OCI-LY3 (cell line): ENCODE data around the gene CNTN5.

Experiments used
- H2AFZ ChIP-seq: fragments of 200-600, 300-600 bp; shearing (Covaris generic); 2 replicates; pipeline ENCODE4 v1.6.0; 2014; ENCODE audit warnings: antibody characterized with exemption, low read depth, low read length
- H3K27ac ChIP-seq: fragments of 200-600, 300-600 bp; sonication (generic); 2 replicates; pipeline ENCODE4 v1.5.1; 2014; ENCODE audit warnings: mild to moderate bottlenecking, low read length, moderate library complexity, mixed read lengths
- H3K27me3 ChIP-seq: fragments of 200-600, 300-600 bp; sonication (generic); 2 replicates; pipeline ENCODE4 v1.6.1; 2014; ENCODE audit warnings: low read depth, low read length, mixed read lengths
- H3K36me3 ChIP-seq: fragments of 200-600, 300-600 bp; sonication (generic); replicated peaks from 2 replicates; pipeline ENCODE3; 2014; ENCODE audit warnings: low read depth, low read length, mixed read lengths
- H3K4me1 ChIP-seq: fragments of 300-600, 200-600 bp; sonication (generic); 2 replicates; pipeline ENCODE4 v1.6.1; 2014; ENCODE audit warnings: low read length, mixed read lengths
- H3K4me2 ChIP-seq: fragments of 200-600, 300-600 bp; sonication (generic); 2 replicates; pipeline ENCODE4 v1.6.1; 2014; ENCODE audit warnings: low read length, mixed read lengths
- H3K4me3 ChIP-seq: fragments of 300-600, 200-600 bp; sonication (generic); 2 replicates; pipeline ENCODE4 v1.5.1; 2014; ENCODE audit warnings: antibody characterized with exemption, mild to moderate bottlenecking, low read length, moderate library complexity
- H3K79me2 ChIP-seq: fragments of 300-600, 200-600 bp; shearing (Covaris generic); 2 replicates; pipeline ENCODE4 v1.6.1; 2014; ENCODE audit warnings: mild to moderate bottlenecking, low read length, mixed read lengths
- H3K9ac ChIP-seq: fragments of 300-600, 200-600 bp; shearing (Covaris generic); 2 replicates; pipeline ENCODE4 v1.6.0; 2014; ENCODE audit warnings: mild to moderate bottlenecking, low read length, moderate library complexity
- H3K9me3 ChIP-seq: fragments of 200-600, 300-600 bp; shearing (Covaris generic); 2 replicates; pipeline ENCODE4 v1.6.1; 2014; ENCODE audit warnings: low read length, mixed read lengths; ENCODE audit not compliant: insufficient read depth
- H4K20me1 ChIP-seq: fragments of 200-600, 300-600 bp; sonication (generic); 2 replicates; pipeline ENCODE4 v1.6.1; 2016; ENCODE audit warnings: low read length, mixed read lengths; ENCODE audit not compliant: insufficient read depth
- EZH2phosphoT487 ChIP-seq: fragments of 200-600 bp; shearing (Covaris generic); IDR thresholded peaks from 2 replicates; pipeline ENCODE4 v1.6.1; 2018; ENCODE audit warnings: antibody characterized with exemption, mixed run types, low read depth
- TF ChIP-seq, protein P1 (sequence below): fragments of 200-600, 300-600 bp; sonication (generic); IDR thresholded peaks from 2 replicates; pipeline ENCODE4 v1.5.1; 2014; ENCODE audit warnings: antibody characterized with exemption, low read length, low read depth

The CNTN5 gene

DNA sequence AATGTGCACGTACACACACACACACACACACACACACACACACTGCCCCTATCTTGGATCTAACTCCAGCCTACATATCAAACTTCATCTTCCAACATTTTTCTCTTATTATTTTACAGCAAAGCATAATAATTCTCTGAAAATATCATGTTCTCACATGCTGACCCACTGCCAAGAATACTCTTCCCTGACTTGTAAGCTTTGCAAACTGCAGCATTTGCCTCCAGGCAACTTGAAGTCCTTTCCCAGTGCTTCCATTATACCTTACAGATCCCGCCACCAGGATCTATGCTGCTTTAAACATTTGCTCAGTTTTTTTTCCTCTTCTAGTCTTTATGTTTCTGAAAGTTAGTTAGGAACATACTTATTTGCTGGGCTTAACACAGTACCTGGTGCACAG is 1183.0 kb downstream of the CNTN5 start:
- H4K20me1 ChIP-seq = no peaks in the 10 kb centered on the region
- H3K4me3 ChIP-seq = no peak overlapping the region
- no peaks in the 10 kb centered on the region for H3K79me2 ChIP-seq
- no peaks in the 10 kb centered on the region for H3K4me1 ChIP-seq
- no peak overlapping the region for H3K9ac ChIP-seq
- TF ChIP-seq, protein P1, sequence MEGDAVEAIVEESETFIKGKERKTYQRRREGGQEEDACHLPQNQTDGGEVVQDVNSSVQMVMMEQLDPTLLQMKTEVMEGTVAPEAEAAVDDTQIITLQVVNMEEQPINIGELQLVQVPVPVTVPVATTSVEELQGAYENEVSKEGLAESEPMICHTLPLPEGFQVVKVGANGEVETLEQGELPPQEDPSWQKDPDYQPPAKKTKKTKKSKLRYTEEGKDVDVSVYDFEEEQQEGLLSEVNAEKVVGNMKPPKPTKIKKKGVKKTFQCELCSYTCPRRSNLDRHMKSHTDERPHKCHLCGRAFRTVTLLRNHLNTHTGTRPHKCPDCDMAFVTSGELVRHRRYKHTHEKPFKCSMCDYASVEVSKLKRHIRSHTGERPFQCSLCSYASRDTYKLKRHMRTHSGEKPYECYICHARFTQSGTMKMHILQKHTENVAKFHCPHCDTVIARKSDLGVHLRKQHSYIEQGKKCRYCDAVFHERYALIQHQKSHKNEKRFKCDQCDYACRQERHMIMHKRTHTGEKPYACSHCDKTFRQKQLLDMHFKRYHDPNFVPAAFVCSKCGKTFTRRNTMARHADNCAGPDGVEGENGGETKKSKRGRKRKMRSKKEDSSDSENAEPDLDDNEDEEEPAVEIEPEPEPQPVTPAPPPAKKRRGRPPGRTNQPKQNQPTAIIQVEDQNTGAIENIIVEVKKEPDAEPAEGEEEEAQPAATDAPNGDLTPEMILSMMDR = no peak
- TF ChIP-seq EZH2phosphoT487 = no peak
- H2AFZ ChIP-seq = no peak overlapping the region
- H3K9me3 ChIP-seq = no peaks in the 10 kb centered on the region
- no peaks in the 10 kb centered on the region for H3K36me3 ChIP-seq
- no peaks in the 10 kb centered on the region for H3K27me3 ChIP-seq
- no peak overlapping the region for H3K4me2 ChIP-seq
- no peak overlapping the region for H3K27ac ChIP-seq

DNA sequence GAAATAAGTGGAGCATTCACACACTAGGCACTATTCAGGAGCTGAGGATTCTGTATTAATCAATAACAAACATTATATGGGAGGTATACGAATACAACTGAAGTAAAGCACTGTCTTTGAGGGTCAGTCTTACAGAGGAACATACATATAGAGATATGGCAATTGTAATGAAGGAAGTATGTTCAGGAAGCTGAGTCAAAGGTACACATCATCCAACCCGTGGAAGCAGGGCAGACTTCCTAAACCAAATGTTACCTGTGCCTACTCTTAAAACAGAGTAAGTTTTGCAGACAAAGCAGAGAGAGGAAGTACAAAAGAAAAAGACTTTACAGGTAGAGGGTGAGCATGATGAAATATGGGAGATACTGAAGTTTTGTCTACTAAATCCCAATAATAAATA is 1185.2 kb downstream of the CNTN5 start:
- H3K4me1 ChIP-seq = no peaks in the 10 kb centered on the region
- no peak overlapping the region for H3K4me3 ChIP-seq
- H3K79me2 ChIP-seq = no peaks in the 10 kb centered on the region
- no peaks in the 10 kb centered on the region for H3K9me3 ChIP-seq
- H3K9ac ChIP-seq = no peak overlapping the region
- H2AFZ ChIP-seq = no peak overlapping the region
- TF ChIP-seq, protein P1 = no peak
- no peak for TF ChIP-seq EZH2phosphoT487
- no peak overlapping the region for H3K27ac ChIP-seq
- no peaks in the 10 kb centered on the region for H4K20me1 ChIP-seq
- no peaks in the 10 kb centered on the region for H3K36me3 ChIP-seq
- H3K27me3 ChIP-seq = no peaks in the 10 kb centered on the region
- no peak overlapping the region for H3K4me2 ChIP-seq

DNA sequence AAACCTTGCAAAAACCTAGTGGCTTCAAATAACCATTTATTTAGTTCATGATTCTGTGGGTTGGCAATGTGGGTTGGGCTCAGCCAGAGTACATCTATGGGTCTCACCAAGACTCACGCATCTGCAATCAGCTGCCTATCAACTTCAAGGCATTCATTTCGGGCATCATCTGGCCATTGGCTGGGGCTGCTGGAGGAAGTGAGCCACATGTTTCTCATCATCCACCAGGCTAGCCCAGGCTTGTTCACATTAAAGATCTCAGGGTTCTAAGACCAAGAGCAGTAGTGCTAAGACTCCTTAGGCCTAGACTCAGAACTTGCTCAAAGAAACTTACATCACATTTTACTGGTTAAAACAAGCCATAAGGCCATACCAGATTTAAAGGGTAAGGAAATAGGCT is 1187.5 kb downstream of the CNTN5 start:
- TF ChIP-seq EZH2phosphoT487 = no peak
- TF ChIP-seq, protein P1 = no peak
- no peak overlapping the region for H2AFZ ChIP-seq
- H3K9me3 ChIP-seq = no peaks in the 10 kb centered on the region
- H4K20me1 ChIP-seq = no peaks in the 10 kb centered on the region
- H3K36me3 ChIP-seq = no peaks in the 10 kb centered on the region
- H3K4me2 ChIP-seq = no peak overlapping the region
- no peaks in the 10 kb centered on the region for H3K4me1 ChIP-seq
- H3K4me3 ChIP-seq = no peak overlapping the region
- no peak overlapping the region for H3K9ac ChIP-seq
- no peaks in the 10 kb centered on the region for H3K79me2 ChIP-seq
- H3K27ac ChIP-seq = no peak overlapping the region
- H3K27me3 ChIP-seq = no peaks in the 10 kb centered on the region

DNA sequence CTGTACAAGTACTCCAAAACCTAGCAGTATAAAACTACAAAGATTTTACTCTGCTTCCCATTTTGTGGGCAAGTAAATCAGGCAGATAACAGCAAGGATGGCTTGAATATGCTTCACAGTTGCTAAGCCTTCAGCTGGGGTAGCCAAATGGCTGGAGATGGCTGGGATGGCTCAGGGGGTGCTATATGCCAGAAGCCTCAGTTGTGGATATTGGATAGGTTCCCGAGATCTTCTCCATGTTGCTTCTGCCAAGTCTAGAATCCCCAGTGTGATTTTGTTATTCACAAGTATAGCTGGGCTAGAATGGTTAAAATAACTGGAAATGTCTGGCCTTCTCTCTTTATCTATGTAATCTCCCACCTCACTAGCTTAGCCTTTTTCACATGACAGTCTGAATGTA is 1194.0 kb downstream of the CNTN5 start:
- no peak overlapping the region for H3K27ac ChIP-seq
- H4K20me1 ChIP-seq = no peaks in the 10 kb centered on the region
- no peak overlapping the region for H2AFZ ChIP-seq
- no peaks in the 10 kb centered on the region for H3K4me1 ChIP-seq
- no peaks in the 10 kb centered on the region for H3K36me3 ChIP-seq
- no peak overlapping the region for H3K4me2 ChIP-seq
- no peak overlapping the region for H3K4me3 ChIP-seq
- no peaks in the 10 kb centered on the region for H3K9me3 ChIP-seq
- H3K79me2 ChIP-seq = no peaks in the 10 kb centered on the region
- no peaks in the 10 kb centered on the region for H3K27me3 ChIP-seq
- TF ChIP-seq EZH2phosphoT487 = no peak
- TF ChIP-seq, protein P1 = no peak
- no peak overlapping the region for H3K9ac ChIP-seq
